Adipose tissue (tissue), 3 donors: ENCODE data around the gene HKDC1. TPM values are rescaled to one million over a fixed set of nuclear protein-coding genes. Genes with fewer than 3 reads are reported as not detected.
"Not testable (repeated sequence)": the region's sequence is repeated elsewhere in the genome, so short reads cannot be mapped to it uniquely, and the experiment has no call there.

Experiments used
- H3K27ac ChIP-seq: one replicate; pipeline ENCODE4 v1.5.1; 2013; ENCODE audit warnings: low read depth, low read length
- WGBS, 3 donors: extraction: QIAGEN DNeasy Blood & Tissue Kit; methylation state at CpG; one replicate each; pipeline ENCODE4 v1.1.7; 2013; 5-methylcytosine and 5-hydroxymethylcytosine counted together
- polyA plus RNA-seq, 3 donors: library from polyadenylated mRNA; stranded (reverse); fragments of 200-250 nt; gene quantifications; one replicate each; pipeline ENCODE4 v1.2.3, GENCODE V29; 2013
- donor health status: healthy with polysubstance abuse.
- donor health status: Bipolar disorder and iron deficiency.
- donor health status: healthy.

HKDC1 gene
- polyA plus RNA-seq, 3 donors: 0.13 to 2.6 TPM; not detected in 1

DNA sequence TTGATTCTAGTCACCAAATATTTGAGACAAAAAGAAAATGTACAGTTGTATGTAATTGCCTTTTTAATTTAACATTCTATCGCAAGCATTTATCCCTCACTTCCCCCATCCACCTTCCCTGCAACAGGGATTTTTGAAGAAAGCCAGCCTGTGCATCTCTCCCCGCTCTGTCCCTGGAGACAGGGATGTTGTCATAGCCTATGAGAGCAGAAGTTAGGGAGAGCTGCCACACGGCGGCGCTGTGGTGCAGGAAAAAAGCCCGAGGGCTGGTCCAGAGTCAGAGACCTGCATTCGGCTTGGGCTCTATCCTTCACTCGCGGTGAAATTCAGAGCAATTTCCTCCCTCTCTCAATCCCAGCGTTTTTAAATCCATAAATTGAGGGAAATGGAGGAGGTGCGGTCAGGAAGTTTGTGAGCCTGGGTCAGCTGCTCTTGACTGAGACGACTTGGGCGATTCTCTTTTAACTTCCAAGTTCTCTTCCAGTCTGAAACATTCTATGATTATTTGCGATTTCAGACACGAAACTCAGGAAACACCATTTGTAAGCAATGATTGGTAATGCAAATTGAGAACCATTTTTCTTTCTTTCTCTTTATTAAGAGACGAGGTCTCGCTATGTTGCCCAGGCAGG lies 17.5 kb downstream of the HKDC1 start:
- H3K27ac ChIP-seq: no peak overlapping the region
- 20 to 31% (median 21%) methylated on average over 17 of the region's 17 CpGs for WGBS, 3 donors

DNA sequence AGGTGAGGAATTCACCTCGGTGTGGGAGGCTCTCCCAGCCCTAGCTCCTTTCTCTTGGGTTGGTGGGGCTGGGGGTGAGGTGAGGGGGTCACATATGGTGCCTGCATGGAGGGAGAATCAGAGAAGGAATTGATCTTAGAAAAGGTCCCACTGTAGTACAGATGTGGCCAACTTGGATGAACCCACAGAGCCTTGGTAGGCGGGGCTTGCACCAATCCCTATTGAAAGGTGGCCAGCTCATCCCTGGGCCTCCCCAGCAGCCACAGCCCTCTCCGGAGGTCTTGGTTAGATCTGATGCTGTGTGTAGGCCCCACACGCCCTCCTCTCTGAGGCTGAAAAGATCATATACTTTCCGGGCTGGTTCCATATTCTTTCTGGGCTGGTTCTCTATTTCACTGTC lies 19.0 kb downstream of the HKDC1 start:
- no peak overlapping the region for H3K27ac ChIP-seq
- 77 to 89% (median 83%) methylated on average over 5 of the region's 5 CpGs for WGBS, 3 donors

DNA sequence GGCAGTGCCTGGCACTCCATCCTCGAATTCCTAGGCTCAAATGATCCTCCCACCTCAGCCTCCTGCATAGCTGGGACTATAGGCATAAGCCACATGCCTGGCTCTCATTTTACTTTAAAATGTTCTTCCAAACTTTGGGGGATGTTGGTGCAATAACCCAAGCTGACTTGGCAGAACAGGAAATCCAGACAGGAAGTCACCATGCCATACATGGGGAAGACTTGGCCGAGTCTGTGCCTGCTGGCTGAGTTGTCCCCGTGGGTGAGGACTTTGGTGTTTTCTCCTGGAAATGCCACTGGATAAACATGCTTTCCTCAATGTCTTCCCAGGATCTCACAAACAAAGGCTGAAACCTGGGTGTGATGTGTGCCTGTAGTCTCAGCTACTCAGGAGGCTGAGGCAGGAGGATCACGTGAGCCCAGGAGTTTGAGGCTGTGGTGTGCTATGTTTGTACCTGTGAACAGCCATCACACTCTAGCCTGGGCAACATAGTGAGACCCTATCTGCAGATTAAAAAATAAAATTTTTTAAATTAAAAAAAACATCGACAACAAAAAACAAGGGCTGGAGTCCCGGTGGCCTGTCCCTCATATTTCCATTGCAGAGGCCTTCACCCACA lies 19.8 kb downstream of the HKDC1 start:
- H3K27ac ChIP-seq: no peak overlapping the region
- WGBS, 3 donors: 62 to 82% (median 64%) methylated on average over 6 of the region's 6 CpGs

DNA sequence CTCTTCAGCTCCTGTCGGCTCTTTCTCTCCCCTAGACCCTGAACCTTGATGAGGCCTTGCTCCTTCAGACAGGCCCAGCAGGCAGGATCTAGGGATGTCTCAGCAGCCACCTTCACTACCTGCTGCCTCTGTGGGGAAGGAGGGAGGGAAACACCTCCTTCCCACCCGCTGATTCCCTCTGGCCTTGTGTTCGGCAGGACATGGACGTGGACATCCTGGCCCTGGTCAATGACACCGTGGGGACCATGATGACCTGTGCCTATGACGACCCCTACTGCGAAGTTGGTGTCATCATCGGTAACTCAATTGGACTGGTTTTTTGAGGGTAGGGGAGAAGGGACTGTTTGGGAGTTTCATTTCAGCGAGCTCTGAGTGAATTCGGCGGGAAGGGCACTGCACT lies 20.3 kb downstream of the HKDC1 start:
- H3K27ac ChIP-seq: no peak overlapping the region
- WGBS, 3 donors: 84 to 95% (median 93%) methylated on average over 11 of the region's 11 CpGs

DNA sequence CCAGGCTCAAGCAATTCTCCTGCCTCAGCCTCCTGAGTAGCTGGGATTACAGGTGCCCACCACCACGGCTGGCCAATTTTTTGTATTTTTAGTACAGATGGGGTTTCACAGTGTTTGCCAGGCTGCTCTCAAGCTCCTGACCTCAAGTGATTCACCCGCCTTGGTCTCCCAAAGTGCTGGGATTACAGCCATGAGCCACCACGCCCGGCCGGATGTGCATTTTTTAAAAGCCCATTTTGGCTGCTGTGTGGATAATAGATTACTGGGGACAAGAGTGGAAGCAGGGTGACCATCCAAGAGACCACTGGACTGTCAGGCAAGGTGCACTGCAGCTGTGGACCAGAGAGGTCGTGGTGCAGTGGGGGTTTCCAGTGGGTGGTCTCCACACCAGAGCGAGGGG lies 21.4 kb downstream of the HKDC1 start:
- H3K27ac ChIP-seq: no peak overlapping the region
- WGBS, 3 donors: 72 to 74% (median 73%) methylated on average over 7 of the region's 7 CpGs

DNA sequence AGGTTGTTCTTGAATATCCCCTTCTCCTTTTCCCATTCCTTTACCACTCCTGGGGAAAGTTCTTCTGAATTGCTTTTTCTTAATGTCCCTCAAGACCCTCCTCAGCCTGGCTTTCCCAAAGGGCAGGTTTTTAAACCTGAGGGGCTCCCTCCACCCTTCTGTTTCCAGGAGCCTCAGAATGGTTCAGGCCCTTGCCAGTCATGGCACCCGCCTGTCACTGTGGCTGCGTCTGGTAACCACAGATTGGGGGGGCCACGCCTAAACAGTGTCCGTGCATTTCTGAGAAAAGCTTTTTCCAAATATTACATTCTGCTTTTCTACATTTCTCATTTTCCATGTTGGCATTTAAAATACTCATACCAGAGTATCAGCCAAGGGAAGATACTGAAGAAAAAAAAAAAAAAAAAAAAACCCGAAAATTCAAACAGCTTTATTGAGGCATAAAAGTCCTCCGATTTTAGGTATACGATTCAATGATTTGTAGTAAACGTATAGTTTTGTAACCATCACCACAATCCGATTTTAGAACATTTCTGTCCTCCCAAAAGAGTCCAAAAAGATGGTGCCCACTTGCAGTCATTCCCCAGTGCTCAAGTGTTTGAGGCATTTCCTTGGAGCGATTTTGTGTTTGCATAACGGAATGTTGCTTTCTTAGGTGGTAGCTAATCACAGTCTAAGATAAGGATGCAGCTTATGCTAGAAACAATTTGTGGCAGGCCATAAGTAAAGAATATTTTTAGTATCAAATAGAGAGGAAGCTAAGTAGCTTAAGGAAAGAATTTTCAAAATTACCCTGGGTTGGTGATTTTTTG lies 22.1 kb downstream of the HKDC1 start:
- WGBS, 3 donors: 75 to 90% (median 85%) methylated on average over 11 of the region's 11 CpGs
- H3K27ac ChIP-seq: no peak overlapping the region

DNA sequence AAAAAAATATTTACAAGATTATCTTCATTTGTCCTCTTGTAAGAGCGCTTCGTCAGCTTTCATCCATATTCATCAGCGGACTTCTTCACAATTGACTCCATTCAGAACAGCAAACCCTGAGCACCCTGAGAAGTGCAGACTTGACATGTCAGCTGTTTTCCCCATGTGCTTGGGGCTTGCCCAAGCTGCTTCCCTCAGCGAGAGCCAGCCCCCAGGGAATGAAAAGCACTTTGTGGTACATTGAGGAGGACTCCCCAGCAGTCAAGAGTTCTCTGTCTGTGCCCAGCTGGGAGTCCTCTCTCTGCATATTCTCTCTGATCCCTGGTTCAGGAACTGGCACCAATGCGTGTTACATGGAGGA lies 22.7 kb downstream of the HKDC1 start:
- H3K27ac ChIP-seq: no peak overlapping the region
- 79 to 81% (median 80%) methylated on average over 5 of the region's 5 CpGs for WGBS, 3 donors

DNA sequence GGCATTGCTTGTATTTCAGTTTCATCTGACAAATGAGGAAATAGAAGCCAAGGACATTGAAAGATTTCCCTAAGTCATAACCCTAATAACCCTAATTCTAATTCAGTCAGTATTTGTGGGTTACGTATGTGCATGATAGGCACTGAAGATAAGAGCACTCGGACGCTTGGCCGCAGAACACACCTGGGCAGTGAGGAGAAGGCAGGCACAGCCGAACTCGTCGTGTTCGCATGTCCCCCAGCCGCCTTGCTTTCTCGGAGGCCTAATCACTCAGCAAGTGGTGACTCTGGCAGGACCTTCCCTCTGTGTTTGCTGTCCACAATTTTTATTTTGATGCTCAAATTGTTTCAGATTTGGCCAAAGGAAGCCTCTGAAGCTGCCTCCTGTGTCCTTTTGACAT lies 23.7 kb downstream of the HKDC1 start:
- H3K27ac ChIP-seq: no peak overlapping the region
- 74 to 96% (median 95%) methylated on average over 10 of the region's 10 CpGs for WGBS, 3 donors

DNA sequence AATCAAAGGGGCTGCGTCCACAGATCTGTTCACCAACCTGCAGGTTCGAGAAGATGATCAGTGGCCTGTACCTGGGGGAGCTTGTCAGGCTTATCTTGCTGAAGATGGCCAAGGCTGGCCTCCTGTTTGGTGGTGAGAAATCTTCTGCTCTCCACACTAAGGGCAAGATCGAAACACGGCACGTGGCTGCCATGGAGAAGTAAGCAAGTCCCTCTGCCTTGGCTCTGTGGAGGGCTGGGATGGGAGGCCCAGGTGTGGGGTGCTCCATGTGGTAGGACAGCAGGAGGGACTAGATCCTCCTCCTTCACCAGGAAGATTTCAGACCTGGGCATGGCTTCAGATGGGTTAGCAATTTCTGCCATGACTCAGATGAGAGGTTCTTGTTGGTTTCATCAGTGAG lies 25.9 kb downstream of the HKDC1 start:
- H3K27ac ChIP-seq: no peak overlapping the region
- 89 to 94% (median 90%) methylated on average over 5 of the region's 5 CpGs for WGBS, 3 donors

DNA sequence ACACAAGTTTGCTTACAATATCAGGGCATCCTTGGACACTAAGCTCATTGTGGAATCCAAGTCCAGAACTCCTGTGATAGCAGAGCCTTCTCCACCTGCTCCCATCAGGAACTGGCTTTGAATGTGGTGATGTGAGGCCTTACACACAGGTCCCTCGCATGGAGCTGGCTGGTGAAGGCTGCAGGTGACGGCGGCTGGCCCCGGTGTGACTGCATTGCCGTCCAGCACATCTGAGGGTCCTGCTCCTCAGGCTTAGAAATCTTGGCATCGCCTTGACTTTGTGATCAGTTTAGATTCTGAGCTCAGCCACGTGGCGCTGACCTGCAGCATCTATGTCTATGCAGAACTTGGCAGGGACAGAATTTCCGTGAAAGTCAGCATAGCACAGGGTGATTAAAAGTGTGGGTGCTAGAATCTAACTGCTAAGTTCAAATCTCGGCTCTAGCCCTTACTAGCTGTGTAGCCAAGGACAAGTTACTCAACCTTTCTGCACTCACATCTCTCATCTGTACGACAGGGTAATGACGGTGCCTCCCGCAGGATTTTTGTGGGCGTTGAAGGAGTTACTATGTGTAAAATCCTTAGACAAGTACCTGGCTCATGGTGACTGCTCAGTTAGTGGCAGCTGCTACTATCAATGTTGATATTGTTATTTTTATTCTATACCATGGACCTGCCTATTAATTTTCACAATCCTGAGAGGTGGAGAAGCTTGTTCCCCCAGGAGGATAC lies 26.6 kb downstream of the HKDC1 start:
- no peak overlapping the region for H3K27ac ChIP-seq
- WGBS, 3 donors: 75 to 87% (median 84%) methylated on average over 14 of the region's 14 CpGs

DNA sequence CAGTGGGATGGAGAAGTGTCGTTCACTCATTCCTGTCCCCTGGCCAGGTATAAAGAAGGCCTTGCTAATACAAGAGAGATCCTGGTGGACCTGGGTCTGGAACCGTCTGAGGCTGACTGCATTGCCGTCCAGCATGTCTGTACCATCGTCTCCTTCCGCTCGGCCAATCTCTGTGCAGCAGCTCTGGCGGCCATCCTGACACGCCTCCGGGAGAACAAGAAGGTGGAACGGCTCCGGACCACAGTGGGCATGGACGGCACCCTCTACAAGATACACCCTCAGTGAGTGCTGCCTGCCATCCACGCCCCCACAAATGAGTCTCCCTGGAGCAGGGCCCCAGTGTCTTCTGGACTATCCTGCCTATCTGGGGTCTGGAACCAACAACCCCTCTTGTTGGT lies 27.2 kb downstream of the HKDC1 start:
- no peak overlapping the region for H3K27ac ChIP-seq
- 88 to 95% (median 94%) methylated on average over 13 of the region's 13 CpGs for WGBS, 3 donors

DNA sequence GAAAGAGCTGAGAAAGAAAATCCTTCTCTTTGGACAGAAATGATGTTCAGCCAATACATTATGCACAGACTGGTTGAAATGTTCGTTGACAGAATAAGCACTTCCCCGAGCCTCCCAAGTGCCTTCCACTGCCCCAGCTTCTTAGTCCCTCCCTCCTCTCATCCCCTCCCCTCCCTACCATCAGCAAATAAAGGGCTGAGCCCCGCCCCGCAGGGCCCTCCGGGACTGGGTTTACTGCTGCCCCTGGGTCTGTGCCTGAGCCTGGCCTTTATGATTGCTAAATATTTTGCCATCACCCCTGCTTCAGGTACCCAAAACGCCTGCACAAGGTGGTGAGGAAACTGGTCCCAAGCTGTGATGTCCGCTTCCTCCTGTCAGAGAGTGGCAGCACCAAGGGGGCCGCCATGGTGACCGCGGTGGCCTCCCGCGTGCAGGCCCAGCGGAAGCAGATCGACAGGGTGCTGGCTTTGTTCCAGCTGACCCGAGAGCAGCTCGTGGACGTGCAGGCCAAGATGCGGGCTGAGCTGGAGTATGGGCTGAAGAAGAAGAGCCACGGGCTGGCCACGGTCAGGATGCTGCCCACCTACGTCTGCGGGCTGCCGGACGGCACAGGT lies 28.1 kb downstream of the HKDC1 start:
- WGBS, 3 donors: 78 to 88% (median 87%) methylated on average over 24 of the region's 24 CpGs
- no peak overlapping the region for H3K27ac ChIP-seq

DNA sequence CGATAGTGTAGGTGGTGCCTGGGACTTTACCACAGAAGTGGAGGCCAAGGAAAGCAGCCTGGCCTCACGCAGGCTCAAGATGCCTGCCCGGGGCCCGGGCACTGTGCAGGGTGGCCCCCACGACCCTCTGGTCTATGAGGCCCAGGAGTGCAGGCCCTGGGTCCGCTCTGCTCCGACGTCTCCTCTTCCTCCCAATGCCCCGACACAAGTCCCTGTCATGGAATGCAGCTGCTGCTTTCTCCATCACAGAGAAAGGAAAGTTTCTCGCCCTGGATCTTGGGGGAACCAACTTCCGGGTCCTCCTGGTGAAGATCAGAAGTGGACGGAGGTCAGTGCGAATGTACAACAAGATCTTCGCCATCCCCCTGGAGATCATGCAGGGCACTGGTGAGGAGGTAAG lies 29.9 kb downstream of the HKDC1 start:
- H3K27ac ChIP-seq: no peak overlapping the region
- WGBS, 3 donors: 88 to 95% (median 95%) methylated on average over 14 of the region's 14 CpGs

DNA sequence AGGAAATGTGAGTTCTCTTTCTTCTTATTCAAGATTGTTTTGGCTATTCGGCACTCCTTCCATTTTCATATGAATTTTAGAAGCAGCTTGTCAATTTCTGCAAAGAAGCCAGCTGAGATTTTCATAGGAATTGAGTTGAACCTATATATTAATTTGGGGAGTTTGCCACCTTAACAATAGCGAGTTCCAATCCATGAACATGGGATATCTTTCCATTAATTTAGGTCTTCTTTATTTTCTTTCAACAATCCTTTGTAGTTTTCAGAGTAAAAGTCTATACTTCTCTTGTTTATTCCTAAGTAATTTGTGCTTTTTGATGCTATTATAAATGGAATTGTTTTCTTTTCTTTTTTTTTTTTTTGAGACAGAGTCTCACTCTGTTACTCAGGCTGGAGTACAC lies 31.3 kb downstream of the HKDC1 start:
- H3K27ac ChIP-seq: not testable (repeated sequence)
- WGBS, 3 donors: 95 to 97% (median 96%) methylated on average over 2 of the region's 2 CpGs

DNA sequence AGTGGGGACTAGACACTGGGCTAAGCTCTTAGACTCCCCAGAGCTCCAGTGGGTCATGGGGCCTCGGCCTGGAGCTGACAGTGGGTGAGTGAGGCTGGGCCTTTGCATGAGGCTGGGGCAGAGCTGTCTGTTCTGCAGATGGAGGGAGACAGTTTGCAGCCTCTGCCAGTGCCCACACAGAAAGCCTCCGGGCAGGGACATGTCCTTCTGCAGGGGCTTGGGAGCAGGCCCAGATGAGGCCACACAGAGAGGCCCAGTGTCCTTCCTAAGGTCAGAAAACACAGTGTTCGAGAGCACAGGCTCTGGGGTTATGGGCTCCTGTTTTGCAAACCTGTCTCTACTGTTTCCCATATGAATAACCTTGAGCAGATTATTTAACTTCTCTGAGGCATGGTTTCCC lies 33.0 kb downstream of the HKDC1 start:
- 77 to 97% (median 82%) methylated on average over 3 of the region's 3 CpGs for WGBS, 3 donors
- H3K27ac ChIP-seq: no peak overlapping the region

DNA sequence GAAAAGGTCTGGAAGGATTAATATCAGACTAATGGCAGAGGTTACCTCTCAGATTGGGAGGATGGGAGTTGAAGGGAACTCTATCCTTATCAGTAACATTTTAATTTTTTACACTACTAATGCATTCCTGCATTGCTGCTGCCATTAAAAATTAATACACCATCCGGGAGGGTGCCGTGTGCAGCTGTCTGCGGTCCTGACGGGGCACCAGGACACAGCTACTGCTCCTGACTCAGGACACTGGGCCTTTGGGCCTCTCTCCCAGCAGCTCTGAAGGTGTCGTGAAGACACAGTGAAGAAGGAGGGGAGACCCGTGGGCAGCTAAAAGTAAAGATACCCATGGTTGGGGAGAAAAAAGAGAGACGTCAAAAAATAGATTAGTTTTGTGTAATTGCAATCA lies 34.7 kb downstream of the HKDC1 start:
- 60 to 80% (median 76%) methylated on average over 7 of the region's 7 CpGs for WGBS, 3 donors
- no peak overlapping the region for H3K27ac ChIP-seq

DNA sequence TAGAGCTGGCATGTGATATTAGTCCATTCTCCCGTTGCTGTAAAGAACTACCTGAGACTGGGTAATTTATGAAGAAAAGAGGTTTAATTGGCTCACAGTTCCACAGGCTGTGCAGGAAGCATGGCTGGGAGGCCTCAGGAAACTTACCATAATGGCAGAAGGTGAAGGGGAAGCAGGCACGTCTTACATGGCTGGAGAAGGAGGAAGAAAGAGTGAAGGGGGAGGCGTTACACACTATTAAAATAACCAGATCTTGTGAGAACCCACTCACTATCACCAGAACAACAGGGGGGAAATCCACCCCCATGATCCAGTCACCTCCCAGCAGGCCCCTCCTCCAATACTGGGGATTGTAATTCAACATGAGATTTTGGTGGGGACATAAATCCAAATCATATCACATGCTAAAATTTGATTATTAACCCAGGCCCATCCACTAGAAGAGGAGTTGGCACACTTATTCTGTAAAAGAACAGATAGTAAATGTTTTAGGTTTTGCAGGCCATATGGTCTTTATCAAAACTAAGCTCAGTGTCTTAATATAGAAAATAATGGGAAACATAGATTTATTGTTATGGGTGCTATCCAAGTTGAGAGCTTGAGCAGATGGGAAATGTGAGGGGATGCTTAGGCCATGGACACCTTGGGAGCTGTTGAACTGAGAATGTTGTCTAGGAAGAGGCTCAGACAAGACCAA lies 39.6 kb downstream of the HKDC1 start:
- H3K27ac ChIP-seq: no peak overlapping the region
- WGBS, 3 donors: 71 to 94% (median 75%) methylated on average over 3 of the region's 3 CpGs

DNA sequence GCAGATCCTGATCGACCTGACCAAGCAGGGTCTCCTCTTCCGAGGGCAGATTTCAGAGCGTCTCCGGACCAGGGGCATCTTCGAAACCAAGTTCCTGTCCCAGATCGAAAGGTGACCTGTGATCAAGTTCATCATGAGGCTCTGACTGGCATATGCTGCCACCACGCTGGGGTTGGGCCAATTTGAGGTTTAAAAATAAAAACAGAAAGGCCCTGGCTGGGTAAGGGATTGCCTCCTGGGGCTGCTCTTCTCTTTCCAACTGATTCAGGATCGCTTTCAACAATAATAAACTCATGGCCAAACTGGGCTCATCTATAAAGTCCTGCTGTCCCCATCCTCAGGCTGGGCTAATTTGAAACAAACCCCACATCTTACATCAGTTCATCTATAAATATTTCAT lies 41.1 kb downstream of the HKDC1 start:
- WGBS, 3 donors: 84 to 92% (median 91%) methylated on average over 8 of the region's 8 CpGs
- H3K27ac ChIP-seq: no peak overlapping the region
